NCI-H128 (cell line): Measurements from ENCODE around the gene LY6G5B.

Source experiments
- DNase-seq: peaks from one replicate; lab custom pipeline; 2025; ENCODE audit not compliant: unreplicated experiment; lab: John Stamatoyannopoulos, UW

Gene LY6G5B

GRCh38 chr6:31713991-31714684 is 44.4 kb downstream of the LY6G5B start:
- no peak for DNase-seq

DNA sequence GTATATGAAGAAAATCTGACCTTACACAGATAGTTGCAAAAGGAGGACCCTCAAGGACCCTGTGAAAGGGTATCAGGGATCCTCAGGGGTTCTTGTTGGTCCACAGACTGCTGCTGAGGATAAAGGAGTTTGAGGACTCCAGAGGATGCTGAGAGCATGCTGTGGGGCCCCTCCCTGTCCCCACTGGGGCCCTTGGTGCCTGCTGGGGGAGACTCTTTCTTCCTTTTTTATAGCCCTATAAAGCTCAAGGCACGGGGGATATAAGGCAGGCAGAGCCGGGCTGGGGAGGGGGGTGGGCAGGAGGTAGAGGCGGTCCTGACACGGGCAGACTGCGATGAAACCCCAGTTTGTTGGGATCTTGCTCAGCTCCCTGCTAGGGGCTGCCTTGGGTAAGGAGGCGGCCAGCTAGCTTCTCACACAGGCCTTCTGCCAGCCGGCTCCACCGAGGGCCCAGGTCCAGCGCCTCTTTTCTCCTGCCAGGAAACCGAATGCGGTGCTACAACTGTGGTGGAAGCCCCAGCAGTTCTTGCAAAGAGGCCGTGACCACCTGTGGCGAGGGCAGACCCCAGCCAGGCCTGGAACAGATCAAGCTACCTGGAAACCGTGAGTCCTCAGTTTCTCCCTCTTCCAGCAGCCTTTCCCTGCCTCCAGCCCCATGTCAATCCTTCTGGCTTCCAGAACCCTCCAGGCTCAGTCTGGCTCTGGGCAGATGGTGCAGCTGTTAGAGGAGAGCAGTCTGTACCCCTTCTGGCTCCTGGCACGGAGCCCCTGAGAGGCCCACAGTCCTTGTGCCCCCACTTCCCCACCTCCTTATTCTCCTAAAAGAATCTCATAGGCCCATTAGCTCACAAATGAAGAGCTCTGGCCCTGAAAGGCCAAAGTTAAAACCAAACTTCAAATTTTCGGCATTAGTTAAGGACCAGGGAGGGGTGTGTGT is 45.5 kb downstream of the LY6G5B start, which contains the start of gene LY6G6D:
TSS of gene LY6G6D (plus strand) at position 327 of the 937 bp plus-strand sequence. CDS start at position 335, 8 bp downstream.
- DNase-seq: no peak

DNA sequence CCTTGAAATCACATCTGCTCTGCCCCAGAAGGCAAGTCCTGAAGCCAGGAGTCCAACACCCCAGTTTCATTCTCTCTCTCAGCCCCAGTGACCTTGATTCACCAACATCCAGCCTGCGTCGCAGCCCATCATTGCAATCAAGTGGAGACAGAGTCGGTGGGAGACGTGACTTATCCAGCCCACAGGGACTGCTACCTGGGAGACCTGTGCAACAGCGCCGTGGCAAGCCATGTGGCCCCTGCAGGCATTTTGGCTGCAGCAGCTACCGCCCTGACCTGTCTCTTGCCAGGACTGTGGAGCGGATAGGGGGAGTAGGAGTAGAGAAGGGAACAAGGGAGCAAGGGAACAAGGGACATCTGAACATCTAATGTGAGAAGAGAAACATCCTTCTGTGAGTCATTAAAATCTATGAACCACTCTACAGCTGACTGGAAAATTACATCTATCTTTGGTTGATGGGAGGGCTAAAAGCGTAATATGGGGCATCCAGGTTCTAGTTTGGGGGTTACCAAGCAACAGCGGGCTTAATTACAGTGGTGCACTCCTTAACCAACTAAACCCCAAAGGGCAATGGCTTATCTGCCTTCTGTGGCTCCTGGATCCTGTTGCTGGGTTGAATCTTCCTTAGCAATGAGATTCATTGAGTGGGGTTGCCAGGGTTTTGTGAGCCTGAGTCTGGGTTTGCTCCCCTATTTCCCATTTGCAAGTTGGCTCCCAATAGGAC is 47.9 kb downstream of the LY6G5B start:
- DNase-seq: no peak

GRCh38 chr6:31718265-31718664 is 48.5 kb downstream of the LY6G5B start:
- DNase-seq: no peak

- no peak for DNase-seq
These were observed 49.2 kb downstream of the LY6G5B start for GRCh38 chr6:31719001-31719400.

DNA sequence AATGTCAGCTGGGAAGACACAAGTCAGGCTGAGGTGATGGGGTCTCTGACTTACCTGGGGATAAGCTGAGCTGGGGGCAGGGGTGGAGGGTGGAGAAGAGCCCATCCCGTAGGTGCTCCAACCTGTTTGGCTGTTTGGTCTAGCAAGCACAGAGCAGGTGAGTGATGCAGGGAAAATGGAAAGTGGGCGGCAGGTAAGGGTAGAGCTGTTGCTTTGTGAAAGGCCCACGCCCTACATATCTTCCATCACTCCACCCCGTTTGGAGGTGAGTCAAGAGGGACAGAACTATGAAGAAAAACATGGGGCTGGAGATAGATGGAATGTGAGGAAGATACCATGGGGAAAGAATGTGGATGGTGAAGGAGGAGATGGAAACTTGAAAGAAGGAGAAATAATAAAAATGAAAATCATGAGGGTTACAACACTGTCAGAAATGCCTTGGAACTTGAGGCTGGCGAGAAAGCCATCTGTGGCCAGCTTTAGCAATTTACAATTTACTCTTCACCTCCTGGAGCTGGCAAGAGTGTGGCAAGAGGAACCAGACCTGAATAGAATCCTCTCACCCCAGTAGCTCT is 50.5 kb downstream of the LY6G5B start:
- DNase-seq: no peak

GRCh38 chr6:31721351-31722020 is 51.7 kb downstream of the LY6G5B start, which contains the start of gene LY6G6C:
TSS of gene LY6G6C (minus strand) at chr6:31721746. CDS start at chr6:31721679, 67 bp downstream.
- no peak for DNase-seq

DNA sequence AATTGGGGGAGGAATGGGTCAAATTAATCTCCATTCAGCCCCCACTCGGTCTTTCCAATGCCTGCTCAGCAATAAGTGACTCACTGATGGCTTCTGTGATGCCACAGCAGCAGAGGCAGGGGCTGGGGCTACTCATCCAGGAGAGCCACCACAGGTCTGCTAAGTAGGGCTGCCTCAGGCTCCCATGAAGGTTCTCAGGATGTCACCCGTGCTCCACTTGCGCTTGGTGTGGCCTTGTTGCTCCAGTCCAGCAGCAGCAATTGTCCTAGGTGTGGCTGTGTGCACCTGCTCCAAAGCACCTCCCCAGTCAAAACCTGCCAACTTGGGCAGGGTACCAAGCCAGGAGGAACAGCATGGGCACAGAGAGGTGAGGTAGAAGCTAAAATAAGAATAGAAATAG is 52.4 kb downstream of the LY6G5B start:
- DNase-seq: no peak
